GM12878 (cell line): Measurements from ENCODE around the gene MYO3B. TPM values are rescaled to one million over a fixed set of nuclear protein-coding genes. Genes with fewer than 3 reads are reported as not detected.

Source experiments
- ATF7 ChIP-seq: fragments of 450-650 bp; IDR thresholded peaks from 2 replicates; pipeline ENCODE4 v1.6.1; 2016; ENCODE audit warnings: low read depth, mild to moderate bottlenecking
- BCL11A ChIP-seq: IDR thresholded peaks from 2 replicates; pipeline ENCODE4 v1.6.1; 2011; ENCODE audit warnings: low read depth, low read length
- CHD2 ChIP-seq: IDR thresholded peaks from 2 replicates; pipeline ENCODE4 v1.6.1; 2011; ENCODE audit warnings: low read depth, low read length, improper control_type of control experiment, borderline replicate concordance
- CREB1 ChIP-seq: IDR thresholded peaks from 2 replicates; pipeline ENCODE4 v1.6.1; 2012; ENCODE audit warnings: low read depth, mild to moderate bottlenecking, inconsistent platforms
- CUX1 ChIP-seq: IDR thresholded peaks from 2 replicates; pipeline ENCODE4 v1.6.1; 2012; ENCODE audit warnings: improper control_type of control experiment, low read depth, low read length; ENCODE audit not compliant: insufficient replicate concordance
- EP300 ChIP-seq, 2 experiments: fragments of 150-350 bp in 1 of 2; IDR thresholded peaks; 2 replicates each; pipeline ENCODE4 v1.6.1; 2011 to 2012; ENCODE audit warnings: low read depth in 2 of 2, low read length in 2 of 2, borderline replicate concordance in 1 of 2, improper control_type of control experiment in 1 of 2, inconsistent platforms in 1 of 2; ENCODE audit not compliant: control insufficient read depth in 1 of 2
- HSF1 ChIP-seq: fragments of 150-350 bp; IDR thresholded peaks from 2 replicates; pipeline ENCODE4 v1.6.1; 2014; ENCODE audit warnings: mild to moderate bottlenecking, low read depth, low read length
- JUNB ChIP-seq: IDR thresholded peaks from 2 replicates; pipeline ENCODE4 v1.6.1; 2016; ENCODE audit warnings: antibody characterized with exemption, mild to moderate bottlenecking
- MYC ChIP-seq: IDR thresholded peaks from 2 replicates; pipeline ENCODE4 v1.6.1; 2011; ENCODE audit warnings: mild to moderate bottlenecking, low read length, moderate library complexity, inconsistent platforms; ENCODE audit not compliant: insufficient read depth, insufficient replicate concordance, insufficient read length, severe bottlenecking
- NR2F1 ChIP-seq: fragments of 450-650 bp; conservative IDR thresholded peaks from 2 replicates; pipeline ENCODE4 v1.6.1; 2017; ENCODE audit warnings: mild to moderate bottlenecking
- PAX8 ChIP-seq: fragments of 450-650 bp; IDR thresholded peaks from 2 replicates; pipeline ENCODE4 v1.6.1; 2017; ENCODE audit warnings: mild to moderate bottlenecking, moderate library complexity
- PKNOX1 ChIP-seq: fragments of 450-650 bp; IDR thresholded peaks from 2 replicates; pipeline ENCODE4 v1.6.1; 2016; ENCODE audit warnings: mild to moderate bottlenecking
- POLR2AphosphoS2 ChIP-seq: IDR thresholded peaks from 2 replicates; pipeline ENCODE4 v1.6.1; 2011; ENCODE audit warnings: low read depth, mild to moderate bottlenecking, low read length, improper control_type of control experiment, moderate library complexity
- SMAD5 ChIP-seq: IDR thresholded peaks from 2 replicates; pipeline ENCODE4 v1.6.1; 2016; ENCODE audit warnings: antibody characterized with exemption, low read depth
- SMC3 ChIP-seq: IDR thresholded peaks from 2 replicates; pipeline ENCODE4 v1.6.1; 2011; ENCODE audit warnings: low read length, improper control_type of control experiment, borderline replicate concordance
- SREBF1 ChIP-seq: IDR thresholded peaks from 2 replicates; pipeline ENCODE4 v1.6.1; 2012; ENCODE audit warnings: mild to moderate bottlenecking, low read length
- TARDBP ChIP-seq: IDR thresholded peaks from 2 replicates; pipeline ENCODE4 v1.6.1; 2016; ENCODE audit warnings: borderline replicate concordance
- TCF7 ChIP-seq: IDR thresholded peaks from 2 replicates; pipeline ENCODE4 v1.6.1; 2014; ENCODE audit warnings: antibody characterized with exemption, borderline replicate concordance
- ZBTB40 ChIP-seq: fragments of 450-650 bp; IDR thresholded peaks from 2 replicates; pipeline ENCODE4 v1.6.1; 2016; ENCODE audit warnings: mild to moderate bottlenecking, moderate library complexity, borderline replicate concordance
- polyA plus RNA-seq, 11 experiments: library from polyadenylated mRNA; depleted of rRNA in 4 of 11; unstranded in 6 of 11; stranded (reverse) in 5 of 11; fragments of >200 nt; fragmentation: Nextera tagmentation in 4 of 11; fragmentation: Illumina TruSeq in 1 of 11; extraction: Ambion mirVana in 4 of 11; extraction: Trizol in 1 of 11; gene quantifications; 1 replicate in 1 of 11; 2 replicates in 10 of 11; pipeline versions ENCODE4 v1.2.1 to v1.2.3, GENCODE V29; 2011 to 2016; ENCODE audit warnings: inconsistent platforms in 2 of 11, missing spikeins in 2 of 11, low read depth in 1 of 11
- total RNA-seq, 4 experiments: library from RNA; depleted of rRNA in 3 of 4; stranded (reverse); fragments of >200 nt in 3 of 4; fragmentation: Illumina TruSeq in 1 of 4; extraction: Trizol in 1 of 4; gene quantifications; 2 replicates each; pipeline versions ENCODE4 v1.2.1 to v1.2.3, GENCODE V29; 2013 to 2021

Gene MYO3B
- total and polyA plus RNA-seq, 10 of the 15 experiments (the other 5 are each of a cell fraction or from before 2014, with no cell fraction given), result 1.1 to 7.1 (median 2.1) TPM

GRCh38 chr2:170214309-170214948, 36.5 kb downstream of the MYO3B start (continued):
- TF ChIP-seq HSF1 (no peak), CHD2 (no peak), PKNOX1 (peak; percentile 91), EP300 (IDR thresholded peaks at IDR 0.05; ENCODE audit: borderline replicate concordance in 1 of 2, control insufficient read depth in 1 of 2, low read depth in 2 of 2, low read length in 2 of 2) (0 out of 4 replicates have a peak, but pooled peaks of 1 of the 2 experiments have one; percentile 6), POLR2AphosphoS2 (no peak), SMAD5 (no peak), ZBTB40 (no peak), CUX1 (no peak), ATF7 (peak; percentile 90), CREB1 (0 out of 2 replicates have a peak, but pooled peaks have one; percentile 50), BCL11A (no peak), SREBF1 (no peak), TCF7 (peak; percentile 75; the same call in 1 of the 2 replicates), MYC (no peak), JUNB (peak; percentile 52), TARDBP (no peak), SMC3 (no peak), NR2F1 (peak; percentile 71; the same call in 1 of the 2 replicates), PAX8 (no peak)
